Progenitor cell of endocrine pancreas (in vitro differentiated cells): ENCODE results near the gene STRA8. TPM values are rescaled to one million over a fixed set of nuclear protein-coding genes. Genes with fewer than 3 reads are reported as not detected.

Source experiments
- DNase-seq: peaks from one replicate; pipeline ENCODE4 v3.0.0; 2021; ENCODE audit warnings: low spot score; ENCODE audit not compliant: unreplicated experiment
- H3K27ac Mint-ChIP-seq: 2 replicates; pipeline ENCODE4 v1.8.0; 2021; ENCODE audit warnings: mild to moderate bottlenecking, moderate library complexity, mixed read lengths
- H3K27me3 Mint-ChIP-seq: 2 replicates; pipeline ENCODE4 v1.8.0; 2021; ENCODE audit warnings: mixed read lengths
- H3K36me3 Mint-ChIP-seq: 2 replicates; pipeline ENCODE4 v1.8.0; 2022; ENCODE audit warnings: mixed read lengths; ENCODE audit not compliant: insufficient read depth
- H3K4me1 Mint-ChIP-seq: 2 replicates; pipeline ENCODE4 v1.8.0; 2021; ENCODE audit warnings: low read depth, mixed read lengths
- H3K4me3 Mint-ChIP-seq: 2 replicates; pipeline ENCODE4 v1.8.0; 2021; ENCODE audit warnings: low read depth, mild to moderate bottlenecking, moderate library complexity, mixed read lengths
- H3K9me3 Mint-ChIP-seq: 2 replicates; pipeline ENCODE4 v1.8.0; 2021; ENCODE audit warnings: low read depth, mixed read lengths
- long read RNA-seq: library from polyadenylated mRNA; unstranded; transcript quantifications from one replicate; pipeline ENCODE4 v2.0.0, GENCODE V29; 2020
- total RNA-seq: library from RNA; stranded (reverse); gene quantifications from 2 replicates; pipeline ENCODE4 v1.2.1, GENCODE V29; 2021
- TF ChIP-seq, protein P1 (sequence below): fragments of 200-600 bp; sonication (generic); IDR thresholded peaks from one replicate; pipeline ENCODE4 v1.5.0; 2021; ENCODE audit warnings: antibody characterized with exemption, mild to moderate bottlenecking; ENCODE audit not compliant: unreplicated experiment

The STRA8 gene, protein sequence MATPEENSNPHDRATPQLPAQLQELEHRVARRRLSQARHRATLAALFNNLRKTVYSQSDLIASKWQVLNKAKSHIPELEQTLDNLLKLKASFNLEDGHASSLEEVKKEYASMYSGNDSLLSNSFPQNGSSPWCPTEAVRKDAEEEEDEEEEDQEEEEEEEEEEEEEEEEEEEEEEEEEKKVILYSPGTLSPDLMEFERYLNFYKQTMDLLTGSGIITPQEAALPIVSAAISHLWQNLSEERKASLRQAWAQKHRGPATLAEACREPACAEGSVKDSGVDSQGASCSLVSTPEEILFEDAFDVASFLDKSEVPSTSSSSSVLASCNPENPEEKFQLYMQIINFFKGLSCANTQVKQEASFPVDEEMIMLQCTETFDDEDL
- total RNA-seq, result not detected in 2 replicates
- long read RNA-seq, result 0 reads

DNA sequence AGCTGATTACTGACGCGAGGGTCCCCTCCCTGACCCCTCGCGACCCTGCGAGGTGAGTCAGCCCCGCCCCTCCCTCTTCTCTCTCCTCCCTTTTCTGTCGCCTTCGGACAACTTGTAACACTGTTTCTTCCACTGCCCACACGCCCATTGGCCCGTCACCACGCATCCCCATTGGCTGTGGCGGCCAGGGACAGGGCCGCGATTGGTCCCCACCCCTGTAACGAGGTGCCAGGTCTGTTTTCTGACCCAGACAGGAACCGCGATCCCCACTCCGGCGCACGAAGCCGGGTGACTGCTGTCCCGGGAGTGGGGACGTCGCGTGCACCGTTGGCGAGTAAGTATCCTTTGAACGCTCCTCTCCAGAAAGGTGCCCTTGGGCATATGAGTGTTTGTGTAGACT is at the start of gene STRA8:
Gene STRA8 (plus strand): TSS at position 269 of the 400 bp plus-strand sequence. CDS start 6,687 bp downstream, outside the sequence.
- no peaks in the 10 kb centered on the region for H3K9me3 Mint-ChIP-seq
- DNase-seq, result no peak
- H3K36me3 Mint-ChIP-seq, result no peaks in the 10 kb centered on the region
- H3K4me3 Mint-ChIP-seq, result no peak within 1 kb of the TSS
- no peak within 1 kb of the TSS for H3K27ac Mint-ChIP-seq
- no peaks in the 10 kb centered on the region for H3K4me1 Mint-ChIP-seq
- TF ChIP-seq, protein P1, sequence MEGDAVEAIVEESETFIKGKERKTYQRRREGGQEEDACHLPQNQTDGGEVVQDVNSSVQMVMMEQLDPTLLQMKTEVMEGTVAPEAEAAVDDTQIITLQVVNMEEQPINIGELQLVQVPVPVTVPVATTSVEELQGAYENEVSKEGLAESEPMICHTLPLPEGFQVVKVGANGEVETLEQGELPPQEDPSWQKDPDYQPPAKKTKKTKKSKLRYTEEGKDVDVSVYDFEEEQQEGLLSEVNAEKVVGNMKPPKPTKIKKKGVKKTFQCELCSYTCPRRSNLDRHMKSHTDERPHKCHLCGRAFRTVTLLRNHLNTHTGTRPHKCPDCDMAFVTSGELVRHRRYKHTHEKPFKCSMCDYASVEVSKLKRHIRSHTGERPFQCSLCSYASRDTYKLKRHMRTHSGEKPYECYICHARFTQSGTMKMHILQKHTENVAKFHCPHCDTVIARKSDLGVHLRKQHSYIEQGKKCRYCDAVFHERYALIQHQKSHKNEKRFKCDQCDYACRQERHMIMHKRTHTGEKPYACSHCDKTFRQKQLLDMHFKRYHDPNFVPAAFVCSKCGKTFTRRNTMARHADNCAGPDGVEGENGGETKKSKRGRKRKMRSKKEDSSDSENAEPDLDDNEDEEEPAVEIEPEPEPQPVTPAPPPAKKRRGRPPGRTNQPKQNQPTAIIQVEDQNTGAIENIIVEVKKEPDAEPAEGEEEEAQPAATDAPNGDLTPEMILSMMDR, result no peak
- peaks cover 3% of the 10 kb centered on the region for H3K27me3 Mint-ChIP-seq

DNA sequence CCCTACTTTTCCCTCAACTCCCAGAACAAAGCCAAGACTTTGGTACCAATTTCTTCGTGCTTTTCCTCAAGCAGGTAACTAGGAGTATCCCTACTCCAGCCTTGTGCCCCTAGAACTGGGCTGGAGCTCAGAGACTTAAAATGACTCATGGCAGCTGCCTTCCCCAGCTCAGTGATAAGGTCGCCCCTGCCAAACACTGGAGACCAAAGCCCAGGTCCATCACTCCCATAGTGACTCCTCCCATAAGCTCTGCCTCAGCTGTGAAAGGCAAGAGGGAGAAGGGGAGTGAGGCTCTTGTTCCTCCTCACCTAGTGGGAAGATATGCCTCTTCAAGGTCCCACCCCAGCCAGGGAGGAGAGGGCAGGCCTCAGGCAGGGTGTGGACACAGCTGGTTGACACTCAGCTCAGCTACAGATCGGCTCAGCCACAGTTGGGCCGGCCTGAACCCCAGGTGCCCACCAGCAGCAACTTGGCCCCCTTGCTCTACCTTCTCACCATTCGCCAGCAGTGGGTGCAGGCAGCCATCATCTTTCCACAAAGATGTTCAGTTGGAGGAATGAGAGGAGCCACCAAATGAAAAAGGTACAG is 49.3 kb upstream of the STRA8 start:
- H3K9me3 Mint-ChIP-seq, result peaks cover 27% of the 10 kb centered on the region
- peaks cover 2% of the 10 kb centered on the region for H3K4me1 Mint-ChIP-seq
- H3K27ac Mint-ChIP-seq, result no peak overlapping the region
- no peak overlapping the region for H3K4me3 Mint-ChIP-seq
- DNase-seq, result no peak
- TF ChIP-seq, protein P1, result no peak
- no peaks in the 10 kb centered on the region for H3K27me3 Mint-ChIP-seq
- H3K36me3 Mint-ChIP-seq, result peaks cover 46% of the 10 kb centered on the region

DNA sequence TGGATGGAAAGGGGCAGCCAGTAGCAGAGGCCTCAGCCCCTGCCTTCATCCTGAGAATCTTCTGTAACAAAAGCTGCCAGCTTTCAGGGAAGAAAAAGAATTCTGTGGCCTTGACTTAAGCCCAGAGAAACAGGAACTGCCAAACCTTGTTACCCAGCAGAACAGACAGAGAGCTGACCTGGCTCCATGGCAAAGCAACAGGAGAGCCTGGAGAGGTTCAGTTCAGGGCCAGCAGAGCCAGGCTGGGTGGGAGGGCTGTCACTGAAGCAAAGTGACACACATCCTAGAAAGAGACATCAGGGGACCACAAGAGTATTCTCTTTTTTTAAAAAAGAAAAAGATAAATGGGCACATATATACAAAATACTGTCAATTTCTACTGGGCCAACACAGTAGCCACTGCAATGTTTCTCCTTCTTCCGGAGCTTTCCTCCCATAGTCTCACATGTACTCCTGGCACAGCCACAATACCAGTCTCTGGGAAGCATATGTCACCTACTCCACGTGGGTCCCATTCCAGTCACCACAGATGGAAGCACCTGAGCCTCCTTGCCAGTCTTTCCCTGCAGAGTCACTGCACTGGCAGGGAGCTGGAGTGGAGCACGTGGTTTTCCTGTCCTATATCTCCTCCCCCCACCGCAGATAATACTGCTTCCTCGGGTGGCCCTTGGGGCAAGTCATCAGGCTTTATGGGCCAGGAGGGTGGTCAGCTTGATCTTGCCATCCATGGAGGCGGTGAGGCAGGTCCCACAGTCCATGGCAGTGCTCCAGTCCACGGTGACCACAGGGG is 48.0 kb upstream of the STRA8 start:
- TF ChIP-seq, protein P1, result no peak
- H3K4me3 Mint-ChIP-seq, result no peak overlapping the region
- H3K9me3 Mint-ChIP-seq, result peaks cover 22% of the 10 kb centered on the region
- no peaks in the 10 kb centered on the region for H3K4me1 Mint-ChIP-seq
- no peaks in the 10 kb centered on the region for H3K27me3 Mint-ChIP-seq
- H3K27ac Mint-ChIP-seq, result no peak overlapping the region
- DNase-seq, result no peak
- peaks cover 46% of the 10 kb centered on the region for H3K36me3 Mint-ChIP-seq

DNA sequence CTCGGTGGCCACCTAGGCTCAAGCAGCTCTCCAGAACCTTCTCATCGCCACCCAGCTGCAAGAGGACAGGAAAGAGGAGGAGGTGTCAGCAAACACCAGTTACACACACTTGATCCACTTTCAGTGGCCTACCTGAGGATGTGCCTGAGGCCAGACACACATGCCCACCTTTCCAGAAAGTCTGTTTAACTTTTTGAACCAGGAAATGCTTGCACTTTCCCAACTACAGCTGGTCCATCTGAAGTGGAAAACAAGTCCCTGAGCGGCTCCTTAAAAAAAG is 47.4 kb upstream of the STRA8 start:
- Mint-ChIP-seq H3K36me3 (peaks cover 45% of the 10 kb centered on the region), H3K4me3 (no peak overlapping the region), H3K27me3 (no peaks in the 10 kb centered on the region), H3K9me3 (peaks cover 19% of the 10 kb centered on the region), H3K27ac (no peak overlapping the region), H3K4me1 (no peaks in the 10 kb centered on the region)
- TF ChIP-seq, protein P1, result no peak
- DNase-seq, result no peak

DNA sequence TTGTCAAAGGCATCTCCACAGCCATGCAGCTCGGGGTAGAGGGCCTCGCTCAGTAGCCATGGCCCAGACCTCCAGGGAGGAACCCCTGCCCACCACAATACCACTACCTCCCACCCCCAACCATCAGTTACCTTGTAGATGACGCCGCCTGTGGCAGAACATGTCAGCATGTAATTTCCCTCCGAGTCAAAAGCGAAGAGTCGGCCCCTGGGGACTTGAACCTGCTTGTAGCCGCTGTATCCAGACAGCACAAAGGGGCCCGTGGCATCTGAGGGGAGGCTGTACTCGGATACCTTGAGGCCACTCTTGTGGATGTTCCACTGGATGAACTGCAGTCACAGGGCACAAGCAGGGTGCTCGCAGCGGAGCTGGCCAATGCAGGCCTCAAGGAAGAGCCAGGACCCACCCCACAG is 46.8 kb upstream of the STRA8 start:
- Mint-ChIP-seq H3K27me3 (no peaks in the 10 kb centered on the region), H3K9me3 (peaks cover 13% of the 10 kb centered on the region), H3K4me1 (no peaks in the 10 kb centered on the region), H3K4me3 (no peak overlapping the region), H3K27ac (no peak overlapping the region), H3K36me3 (peaks cover 42% of the 10 kb centered on the region)
- no peak for DNase-seq
- TF ChIP-seq, protein P1, result no peak
